D721Med (cell line): ENCODE measurements around the gene RAI1.
A peak's percentile ranks its signal among the peaks of the same experiment; 100 is the strongest.

Experiments used
- DNase-seq: peaks from one replicate; pipeline ENCODE4 v3.0.0; 2011; ENCODE audit warnings: low spot score; ENCODE audit not compliant: insufficient read length
- FAIRE-seq: peaks from 2 replicates; lab custom pipeline; 2011; peaks lifted over from hg19 to GRCh38; lab: Jason Lieb, UNC
- TF ChIP-seq, protein P1 (sequence below): IDR thresholded peaks from 2 replicates; pipeline ENCODE4 v1.5.1; 2012; ENCODE audit warnings: mild to moderate bottlenecking, control low read depth; ENCODE audit not compliant: insufficient read depth; ENCODE audit errors: missing control alignments

Gene RAI1

DNA sequence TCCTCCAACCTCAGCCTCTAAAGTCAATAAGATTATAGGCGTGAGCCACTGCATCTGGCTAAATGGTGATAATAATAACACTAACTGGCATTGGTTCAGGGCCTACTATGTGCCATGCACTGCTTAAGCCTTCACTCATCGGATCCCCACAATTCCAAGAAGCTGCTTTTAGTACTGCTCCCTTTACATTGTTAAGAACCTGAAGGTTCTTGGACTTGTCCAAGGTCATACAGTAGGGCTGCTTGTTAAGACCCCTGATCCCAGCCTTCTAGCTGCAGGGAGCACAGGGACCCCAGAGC, 149.0 kb downstream of the RAI1 start:
- no peak for FAIRE-seq
- TF ChIP-seq, protein P1, sequence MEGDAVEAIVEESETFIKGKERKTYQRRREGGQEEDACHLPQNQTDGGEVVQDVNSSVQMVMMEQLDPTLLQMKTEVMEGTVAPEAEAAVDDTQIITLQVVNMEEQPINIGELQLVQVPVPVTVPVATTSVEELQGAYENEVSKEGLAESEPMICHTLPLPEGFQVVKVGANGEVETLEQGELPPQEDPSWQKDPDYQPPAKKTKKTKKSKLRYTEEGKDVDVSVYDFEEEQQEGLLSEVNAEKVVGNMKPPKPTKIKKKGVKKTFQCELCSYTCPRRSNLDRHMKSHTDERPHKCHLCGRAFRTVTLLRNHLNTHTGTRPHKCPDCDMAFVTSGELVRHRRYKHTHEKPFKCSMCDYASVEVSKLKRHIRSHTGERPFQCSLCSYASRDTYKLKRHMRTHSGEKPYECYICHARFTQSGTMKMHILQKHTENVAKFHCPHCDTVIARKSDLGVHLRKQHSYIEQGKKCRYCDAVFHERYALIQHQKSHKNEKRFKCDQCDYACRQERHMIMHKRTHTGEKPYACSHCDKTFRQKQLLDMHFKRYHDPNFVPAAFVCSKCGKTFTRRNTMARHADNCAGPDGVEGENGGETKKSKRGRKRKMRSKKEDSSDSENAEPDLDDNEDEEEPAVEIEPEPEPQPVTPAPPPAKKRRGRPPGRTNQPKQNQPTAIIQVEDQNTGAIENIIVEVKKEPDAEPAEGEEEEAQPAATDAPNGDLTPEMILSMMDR: no peak
- DNase-seq: no peak

DNA sequence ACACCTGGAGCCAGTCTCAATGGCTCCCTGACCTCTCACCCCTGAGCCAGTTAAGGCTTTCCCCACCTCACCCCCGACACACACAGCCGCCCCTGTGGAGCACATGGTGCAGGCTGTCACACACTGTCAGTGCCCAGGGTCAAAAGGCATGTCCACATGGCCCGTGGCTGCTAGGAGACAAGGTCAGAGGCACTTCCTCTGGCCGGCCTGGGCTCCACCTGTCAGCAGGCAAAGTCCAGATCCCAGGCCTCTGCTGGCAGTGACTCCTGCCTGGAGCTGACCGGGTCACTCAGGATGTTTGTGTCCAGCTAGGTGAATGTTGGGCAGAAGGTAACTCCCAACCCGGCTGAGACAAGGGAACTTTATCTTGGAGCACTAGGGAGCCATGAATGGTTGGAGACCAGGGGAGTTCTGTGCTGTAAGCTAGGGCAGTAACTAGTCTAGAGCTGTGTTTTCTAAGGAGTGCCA, 149.5 kb downstream of the RAI1 start:
- no peak for DNase-seq
- TF ChIP-seq, protein P1: no peak
- no peak for FAIRE-seq

- FAIRE-seq (no peak), DNase-seq (peak; percentile 77)
- TF ChIP-seq, protein P1: no peak
Observed at GRCh38 chr17:17831208-17832031, 150.2 kb downstream of the RAI1 start.

DNA sequence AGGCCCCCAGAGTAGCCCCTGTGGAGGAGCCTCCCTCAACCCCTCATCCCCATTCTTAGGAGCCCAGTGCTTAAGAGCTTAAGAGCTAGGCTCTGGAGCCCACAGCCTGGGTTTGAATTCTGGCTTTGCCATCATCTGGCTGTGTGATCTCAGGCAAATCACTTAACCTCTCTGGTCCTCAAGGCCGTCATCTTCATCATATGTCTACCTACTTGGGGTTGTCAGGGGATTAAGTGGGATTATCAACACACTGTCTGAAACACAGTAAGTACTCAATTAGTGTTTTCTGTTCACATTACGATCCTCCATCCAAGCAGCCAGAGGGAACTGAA, 150.7 kb downstream of the RAI1 start:
- DNase-seq: no peak
- no peak for FAIRE-seq
- TF ChIP-seq, protein P1: no peak

- FAIRE-seq (no peak), DNase-seq (no peak)
- TF ChIP-seq, protein P1: no peak
Observed at GRCh38 chr17:17833658-17834357, 152.6 kb downstream of the RAI1 start.

- DNase-seq: no peak
- FAIRE-seq: no peak
- TF ChIP-seq, protein P1: no peak
Observed at GRCh38 chr17:17834974-17835373, 153.7 kb downstream of the RAI1 start.
